ENCODE measurements around the gene IRF4. TPM values are rescaled to one million over a fixed set of nuclear protein-coding genes. Genes with fewer than 3 reads are reported as not detected.
A peak's percentile ranks its signal among the peaks of the same experiment; 100 is the strongest.

The IRF4 gene
- total RNA-seq, 1 donor from 2014 or later = 0.05 TPM

- H3K36me3 Mint-ChIP-seq (ENCODE audit: low read depth) = peaks cover 16% of the 10 kb centered on the region
- peaks cover 10% of the 10 kb centered on the region for H3K9me3 Mint-ChIP-seq (ENCODE audit: low read depth)
- DNase-seq (ENCODE audit: low spot score) = peak; percentile 94
- TF ChIP-seq CTCF (IDR thresholded peaks at IDR 0.05) = no peak
- H3K27ac Mint-ChIP-seq (ENCODE audit: unreplicated experiment) = no peak overlapping the region
- H3K4me1 Mint-ChIP-seq (ENCODE audit: low read depth) = no peaks in the 10 kb centered on the region
- no peak overlapping the region for H3K4me3 Mint-ChIP-seq (ENCODE audit: unreplicated experiment)
- no peaks in the 10 kb centered on the region for H3K27me3 Mint-ChIP-seq (ENCODE audit: low read depth)
These were observed 43.3 kb upstream of the IRF4 start for GRCh38 chr6:347951-348859.

GRCh38 chr6:348860-349396 lies 42.6 kb upstream of the IRF4 start:
- Mint-ChIP-seq H3K4me1 (ENCODE audit: low read depth) (no peaks in the 10 kb centered on the region), H3K4me3 (ENCODE audit: unreplicated experiment) (no peak overlapping the region), H3K9me3 (ENCODE audit: low read depth) (peaks cover 10% of the 10 kb centered on the region), H3K36me3 (ENCODE audit: low read depth) (peaks cover 16% of the 10 kb centered on the region), H3K27me3 (ENCODE audit: low read depth) (no peaks in the 10 kb centered on the region), H3K27ac (ENCODE audit: unreplicated experiment) (no peak overlapping the region)
- peak; percentile 96 for DNase-seq (ENCODE audit: low spot score)
- no peak for TF ChIP-seq CTCF (IDR thresholded peaks at IDR 0.05)

- peak; percentile 94 for DNase-seq (ENCODE audit: low spot score)
- Mint-ChIP-seq H3K4me1 (ENCODE audit: low read depth) (no peaks in the 10 kb centered on the region), H3K4me3 (ENCODE audit: unreplicated experiment) (no peak overlapping the region), H3K36me3 (ENCODE audit: low read depth) (peaks cover 16% of the 10 kb centered on the region), H3K27ac (ENCODE audit: unreplicated experiment) (no peak overlapping the region), H3K9me3 (ENCODE audit: low read depth) (peaks cover 10% of the 10 kb centered on the region), H3K27me3 (ENCODE audit: low read depth) (no peaks in the 10 kb centered on the region)
- TF ChIP-seq CTCF (IDR thresholded peaks at IDR 0.05) = no peak
These were observed 42.0 kb upstream of the IRF4 start for GRCh38 chr6:349491-349921.

- DNase-seq (ENCODE audit: low spot score) = no peak
- no peaks in the 10 kb centered on the region for H3K27me3 Mint-ChIP-seq (ENCODE audit: low read depth)
- H3K27ac Mint-ChIP-seq (ENCODE audit: unreplicated experiment) = no peak overlapping the region
- H3K9me3 Mint-ChIP-seq (ENCODE audit: low read depth) = peaks cover 12% of the 10 kb centered on the region
- no peak for TF ChIP-seq CTCF (IDR thresholded peaks at IDR 0.05)
- no peak overlapping the region for H3K4me3 Mint-ChIP-seq (ENCODE audit: unreplicated experiment)
- no peaks in the 10 kb centered on the region for H3K4me1 Mint-ChIP-seq (ENCODE audit: low read depth)
- H3K36me3 Mint-ChIP-seq (ENCODE audit: low read depth) = peaks cover 16% of the 10 kb centered on the region
These were observed 41.2 kb upstream of the IRF4 start for GRCh38 chr6:350371-350770.

- TF ChIP-seq CTCF (IDR thresholded peaks at IDR 0.05) = no peak
- Mint-ChIP-seq H3K9me3 (ENCODE audit: low read depth) (peaks cover 12% of the 10 kb centered on the region), H3K4me3 (ENCODE audit: unreplicated experiment) (no peak overlapping the region), H3K27me3 (ENCODE audit: low read depth) (no peaks in the 10 kb centered on the region), H3K27ac (ENCODE audit: unreplicated experiment) (no peak overlapping the region), H3K4me1 (ENCODE audit: low read depth) (no peaks in the 10 kb centered on the region), H3K36me3 (ENCODE audit: low read depth) (peaks cover 16% of the 10 kb centered on the region)
- no peak for DNase-seq (ENCODE audit: low spot score)
These were observed 40.3 kb upstream of the IRF4 start for GRCh38 chr6:351011-351866.

Data from chondrocyte (in vitro differentiated cells).